BE2C (cell line): ENCODE data around the gene PTX4.

ENCODE experiments used
- DNase-seq: peaks from one replicate; pipeline ENCODE4 v3.0.0-alpha.2; 2020
- H3K27me3 ChIP-seq: fragments of 250-450 bp; sonication (Bioruptor Pico); 2 replicates; pipeline ENCODE4 v1.5.1; 2020; ENCODE audit warnings: mild to moderate bottlenecking
- H3K36me3 ChIP-seq: fragments of 250-450 bp; sonication (Bioruptor Pico); 2 replicates; pipeline ENCODE4 v1.5.1; 2020; ENCODE audit warnings: mild to moderate bottlenecking
- H3K4me1 ChIP-seq: fragments of 250-450 bp; sonication (Bioruptor Pico); 2 replicates; pipeline ENCODE4 v1.5.1; 2020
- H3K4me3 ChIP-seq: 2 replicates; pipeline ENCODE4 v1.5.1; 2011; ENCODE audit warnings: low read depth, low read length
- H3K9me3 ChIP-seq: fragments of 250-450 bp; sonication (Bioruptor Pico); 2 replicates; pipeline ENCODE4 v1.5.1; 2020
- CTCF ChIP-seq: IDR thresholded peaks from 2 replicates; pipeline ENCODE4 v1.5.1; 2012; ENCODE audit warnings: mild to moderate bottlenecking, low read depth, low read length

Gene PTX4

GRCh38 chr16:1466968-1467521, 21.7 kb downstream of the PTX4 start:
- no peak for TF ChIP-seq CTCF
- H3K4me1 ChIP-seq: no peaks in the 10 kb centered on the region
- no peaks in the 10 kb centered on the region for H3K27me3 ChIP-seq
- no peaks in the 10 kb centered on the region for H3K36me3 ChIP-seq
- no peak for DNase-seq
- H3K4me3 ChIP-seq: no peak overlapping the region
- no peaks in the 10 kb centered on the region for H3K9me3 ChIP-seq

GRCh38 chr16:1466054-1466453, 22.7 kb downstream of the PTX4 start:
- no peaks in the 10 kb centered on the region for H3K9me3 ChIP-seq
- H3K4me3 ChIP-seq: no peak overlapping the region
- no peaks in the 10 kb centered on the region for H3K4me1 ChIP-seq
- DNase-seq: no peak
- no peaks in the 10 kb centered on the region for H3K27me3 ChIP-seq
- TF ChIP-seq CTCF: no peak
- peaks cover 2% of the 10 kb centered on the region for H3K36me3 ChIP-seq

- no peak for TF ChIP-seq CTCF
- no peak for DNase-seq
- H3K36me3 ChIP-seq: peaks cover 8% of the 10 kb centered on the region
- H3K4me3 ChIP-seq: no peak overlapping the region
- no peaks in the 10 kb centered on the region for H3K9me3 ChIP-seq
- no peaks in the 10 kb centered on the region for H3K27me3 ChIP-seq
- H3K4me1 ChIP-seq: no peaks in the 10 kb centered on the region
Observed at GRCh38 chr16:1465567-1465915, 23.2 kb downstream of the PTX4 start.

- no peak for DNase-seq
- Histone ChIP-seq H3K9me3 (no peaks in the 10 kb centered on the region), H3K36me3 (peaks cover 13% of the 10 kb centered on the region), H3K4me1 (no peaks in the 10 kb centered on the region), H3K4me3 (no peak overlapping the region), H3K27me3 (no peaks in the 10 kb centered on the region)
- TF ChIP-seq CTCF: no peak
Observed at GRCh38 chr16:1464894-1465566, 23.7 kb downstream of the PTX4 start.

GRCh38 chr16:1464196-1464893, 24.4 kb downstream of the PTX4 start:
- DNase-seq: no peak
- Histone ChIP-seq H3K27me3 (no peaks in the 10 kb centered on the region), H3K4me1 (no peaks in the 10 kb centered on the region), H3K36me3 (peaks cover 13% of the 10 kb centered on the region), H3K9me3 (no peaks in the 10 kb centered on the region), H3K4me3 (no peak overlapping the region)
- no peak for TF ChIP-seq CTCF

DNA sequence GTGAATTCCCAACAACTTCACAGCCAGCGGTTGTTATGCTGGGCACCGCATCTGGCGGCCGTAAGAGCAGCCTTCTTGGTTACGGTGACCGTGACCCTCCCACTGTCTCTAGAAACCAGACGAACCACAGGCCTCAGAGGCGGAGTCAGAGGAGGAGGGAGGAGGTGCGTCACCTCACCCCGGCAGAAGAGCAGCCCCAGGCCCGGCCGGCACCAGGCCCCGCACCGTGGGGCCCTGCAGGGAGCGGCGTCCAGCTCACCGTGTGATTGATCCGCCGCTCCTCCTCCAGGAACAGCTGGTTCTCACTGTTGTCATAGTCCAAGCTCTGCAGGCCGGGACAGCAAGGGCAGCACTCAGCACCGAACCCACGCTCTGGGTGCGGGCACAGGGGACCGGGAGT, 27.6 kb downstream of the PTX4 start:
- peak; percentile 32 for DNase-seq
- Histone ChIP-seq H3K9me3 (no peaks in the 10 kb centered on the region), H3K27me3 (no peaks in the 10 kb centered on the region), H3K36me3 (peaks cover 19% of the 10 kb centered on the region), H3K4me3 (no peak overlapping the region), H3K4me1 (no peaks in the 10 kb centered on the region)
- no peak for TF ChIP-seq CTCF
